HG03060 (cell line): ENCODE data around the gene FAM13A.

Experiments
- ATAC-seq: cut with Tn5 transposase; IDR thresholded peaks from one replicate; pipeline ENCODE4 v1.9.1; 2021; ENCODE audit warnings: low read depth, moderate number of reproducible peaks; ENCODE audit not compliant: unreplicated experiment

The FAM13A gene

DNA sequence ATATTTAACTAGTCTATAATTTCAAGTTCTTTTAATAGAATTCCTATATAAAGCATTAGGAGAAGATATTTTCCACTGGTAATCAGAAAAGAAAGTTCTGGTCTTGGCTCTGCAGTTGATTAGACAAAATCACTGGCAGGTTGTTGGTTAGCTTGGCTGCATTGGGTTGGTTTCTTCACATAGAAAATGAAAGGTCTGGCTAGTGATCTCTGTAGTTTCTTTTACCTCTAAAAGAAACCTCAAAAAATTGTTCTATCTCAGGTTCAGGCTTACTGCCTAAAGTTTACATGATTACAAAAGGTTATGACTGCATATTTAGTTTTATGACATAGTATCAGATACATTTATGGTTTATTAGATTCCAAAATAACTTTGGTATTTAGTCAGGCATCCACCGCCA is 263.5 kb downstream of the FAM13A start:
- peak; percentile 32 for ATAC-seq

DNA sequence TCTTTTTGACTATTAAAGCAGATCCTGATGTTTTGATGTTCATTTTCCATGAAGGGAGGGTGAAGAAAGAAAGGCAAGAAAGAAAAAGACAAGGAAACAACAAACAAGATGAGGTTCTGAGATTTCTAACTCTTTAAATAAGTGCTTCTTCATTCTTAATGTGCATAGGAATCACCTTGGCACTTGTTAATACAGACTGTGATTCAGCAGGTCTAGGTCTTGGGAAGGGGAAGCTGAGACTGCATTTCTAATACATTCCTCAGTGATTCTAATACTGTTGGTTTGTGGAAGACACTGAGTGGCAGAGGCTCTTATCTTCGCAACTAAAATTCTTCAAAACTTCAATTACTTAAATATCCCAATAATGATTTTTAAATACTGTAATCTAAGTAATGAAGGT is 264.2 kb downstream of the FAM13A start:
- ATAC-seq = no peak

DNA sequence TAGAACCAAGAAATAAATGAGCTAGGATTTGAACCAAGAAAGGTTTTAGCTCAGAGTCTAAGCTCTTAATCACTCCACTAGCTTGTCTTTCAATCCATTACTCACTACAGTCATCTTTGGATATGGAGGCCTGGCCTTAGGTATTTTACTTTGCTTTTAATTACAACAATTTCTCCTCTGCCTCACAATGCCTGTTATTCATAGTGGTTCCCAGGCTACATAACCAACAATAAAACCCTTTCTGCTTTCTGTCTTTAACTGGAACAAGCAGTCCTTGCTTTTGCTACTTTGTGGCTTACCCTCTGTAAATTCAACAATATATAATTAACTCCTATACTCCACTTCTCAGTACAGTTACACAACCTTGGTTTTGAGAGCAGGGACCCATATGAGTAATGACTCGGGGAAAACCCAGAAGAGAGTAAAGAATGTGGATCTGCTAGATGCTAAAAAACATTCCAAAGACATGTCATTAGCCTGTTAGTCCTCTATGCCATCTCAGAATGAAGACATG is 264.7 kb downstream of the FAM13A start:
- peak; percentile 69 for ATAC-seq

DNA sequence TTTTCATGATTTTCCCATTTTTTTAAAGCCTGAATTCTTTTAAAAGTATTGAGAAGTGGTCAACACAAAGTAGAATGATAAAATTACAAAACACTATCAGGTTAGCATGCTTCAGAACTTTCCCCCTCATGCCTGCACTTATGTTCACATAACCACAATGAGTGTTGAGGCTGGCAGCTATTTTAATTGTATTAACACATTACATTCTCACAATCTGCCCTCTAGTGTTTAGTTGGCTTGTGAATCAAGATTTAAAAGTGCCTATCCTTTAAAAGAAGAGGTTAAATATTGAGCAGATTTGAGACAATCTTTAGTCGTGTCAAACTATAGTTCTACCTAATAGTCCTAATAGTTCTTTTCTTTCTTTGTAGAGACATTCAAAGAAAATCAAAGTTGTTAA is 265.7 kb downstream of the FAM13A start:
- ATAC-seq = no peak

DNA sequence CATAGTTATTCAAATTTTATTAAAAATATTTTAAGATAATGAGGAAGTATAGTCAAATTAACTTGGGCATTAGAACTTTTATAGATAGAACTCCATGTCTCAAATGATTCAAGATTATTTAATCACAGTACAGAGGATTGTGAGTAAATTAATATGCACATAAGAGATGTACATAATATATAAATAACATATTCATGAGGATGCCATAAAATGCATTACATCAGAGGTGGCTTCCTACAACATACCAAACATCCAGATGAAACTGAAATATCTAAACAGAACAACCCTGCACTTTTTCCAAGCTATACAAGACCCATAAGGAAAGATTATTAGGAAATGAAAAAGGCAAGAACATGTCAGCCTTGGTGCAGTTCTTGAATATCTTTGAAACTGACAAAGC is 268.1 kb downstream of the FAM13A start:
- no peak for ATAC-seq

DNA sequence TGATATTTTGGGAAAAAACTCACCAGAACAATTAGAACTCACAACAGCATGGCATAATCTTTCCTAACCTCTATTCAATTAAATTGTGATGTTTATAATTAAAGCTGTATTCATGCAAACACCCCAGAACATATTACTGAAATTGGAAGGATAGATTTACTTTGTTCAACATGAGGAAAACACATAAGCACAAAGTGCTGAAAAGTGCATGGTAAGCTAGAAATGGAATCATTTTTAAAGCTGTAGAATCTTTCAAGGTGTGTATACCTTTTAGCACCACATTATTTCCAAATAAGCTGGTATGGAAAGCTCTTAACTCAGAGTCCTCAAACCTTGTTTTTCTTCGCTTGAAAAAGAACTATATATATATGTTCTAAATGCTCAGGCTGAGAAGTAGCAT is 268.6 kb downstream of the FAM13A start:
- no peak for ATAC-seq

DNA sequence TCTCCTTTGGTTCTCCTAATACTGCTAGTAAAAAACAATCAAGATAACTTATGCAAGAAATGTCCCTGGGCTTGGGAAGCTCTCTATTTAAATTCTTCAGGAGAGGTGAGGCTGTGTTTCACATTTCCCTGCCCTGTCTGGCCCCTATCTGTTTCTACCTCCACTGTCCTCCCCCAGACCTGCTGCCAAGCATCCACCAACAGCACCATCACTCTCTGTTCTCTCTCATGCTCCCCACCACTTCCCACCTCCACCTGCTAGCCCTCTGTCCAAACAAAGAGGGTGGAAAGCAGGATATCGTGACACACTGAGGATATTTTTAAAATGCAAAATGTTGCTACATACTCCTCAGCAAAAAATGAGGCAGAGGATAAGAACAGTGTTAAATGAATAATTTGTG is 271.0 kb downstream of the FAM13A start:
- no peak for ATAC-seq

DNA sequence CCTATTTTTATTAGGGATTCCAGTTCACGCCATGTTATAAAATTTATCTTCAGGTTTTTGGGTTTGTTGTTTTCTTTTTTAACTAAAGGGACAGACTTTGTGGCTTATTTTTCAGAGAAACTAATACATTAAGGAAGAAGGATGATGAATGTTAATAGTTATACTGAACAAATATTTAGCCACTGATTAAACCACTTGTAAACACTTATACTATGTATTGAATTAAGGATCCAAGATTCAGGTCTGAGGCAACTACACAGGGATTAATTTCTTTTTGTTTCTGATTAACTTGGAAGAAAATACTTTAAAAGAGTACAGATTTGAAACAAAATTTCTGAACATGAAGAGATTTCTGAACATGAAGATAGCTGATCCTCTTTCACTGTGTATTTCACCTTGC is 276.6 kb downstream of the FAM13A start:
- ATAC-seq = no peak

DNA sequence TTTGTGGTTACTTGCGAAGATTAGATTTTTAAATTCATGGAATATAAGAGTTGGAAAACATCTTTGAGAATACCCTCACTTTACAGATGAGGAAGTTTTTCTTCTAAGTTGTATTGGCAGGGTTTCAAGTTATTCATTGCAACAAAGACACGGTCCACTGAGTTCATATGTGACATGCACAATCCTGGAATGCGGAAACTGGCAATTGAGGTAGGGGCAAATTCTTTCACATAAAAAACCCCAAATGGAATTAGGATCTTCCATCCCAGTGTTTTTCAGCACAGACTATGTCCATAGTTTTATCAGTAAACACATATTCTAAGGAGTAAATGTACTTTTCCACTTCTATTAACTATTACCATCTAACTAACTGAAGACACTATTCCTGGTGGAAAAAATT is 277.6 kb downstream of the FAM13A start:
- ATAC-seq = no peak

DNA sequence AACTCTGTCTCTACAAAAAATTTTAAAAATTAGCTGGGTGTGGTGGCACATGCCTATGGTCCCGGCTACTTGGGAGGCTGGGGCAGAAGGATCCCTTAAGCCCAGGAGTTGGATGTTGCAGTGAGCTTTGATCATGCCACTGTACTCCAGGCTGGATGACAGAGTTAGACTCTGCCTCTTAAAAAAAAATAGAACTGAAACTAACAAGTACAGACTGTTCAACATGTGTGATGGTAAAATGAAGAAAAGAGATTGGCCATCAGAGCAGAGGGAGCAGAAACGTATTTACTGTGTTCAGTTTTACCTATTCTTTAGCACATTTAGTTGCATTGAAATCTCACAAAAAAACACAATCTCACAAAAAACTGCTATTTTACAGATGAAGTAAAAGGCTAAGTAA is 281.5 kb downstream of the FAM13A start:
- no peak for ATAC-seq

DNA sequence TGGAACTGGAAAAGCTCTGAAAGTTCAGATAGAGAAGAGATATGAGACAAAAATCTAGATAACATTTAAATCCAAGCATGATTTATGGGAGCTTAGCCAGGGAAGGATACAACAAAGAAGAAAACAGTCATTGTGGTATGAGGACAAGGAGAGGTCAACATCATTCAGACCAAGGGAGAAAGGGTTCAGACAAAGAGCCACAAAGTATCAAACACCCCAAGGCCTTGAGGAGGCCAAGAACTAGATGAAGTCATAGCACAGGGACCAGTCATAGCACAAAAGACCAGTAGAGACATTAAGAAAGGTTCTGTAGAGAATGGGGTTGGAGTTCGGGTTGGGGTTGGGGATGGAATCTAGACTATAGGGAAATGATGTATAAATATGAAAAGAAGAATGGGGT is 282.0 kb downstream of the FAM13A start:
- ATAC-seq = no peak

DNA sequence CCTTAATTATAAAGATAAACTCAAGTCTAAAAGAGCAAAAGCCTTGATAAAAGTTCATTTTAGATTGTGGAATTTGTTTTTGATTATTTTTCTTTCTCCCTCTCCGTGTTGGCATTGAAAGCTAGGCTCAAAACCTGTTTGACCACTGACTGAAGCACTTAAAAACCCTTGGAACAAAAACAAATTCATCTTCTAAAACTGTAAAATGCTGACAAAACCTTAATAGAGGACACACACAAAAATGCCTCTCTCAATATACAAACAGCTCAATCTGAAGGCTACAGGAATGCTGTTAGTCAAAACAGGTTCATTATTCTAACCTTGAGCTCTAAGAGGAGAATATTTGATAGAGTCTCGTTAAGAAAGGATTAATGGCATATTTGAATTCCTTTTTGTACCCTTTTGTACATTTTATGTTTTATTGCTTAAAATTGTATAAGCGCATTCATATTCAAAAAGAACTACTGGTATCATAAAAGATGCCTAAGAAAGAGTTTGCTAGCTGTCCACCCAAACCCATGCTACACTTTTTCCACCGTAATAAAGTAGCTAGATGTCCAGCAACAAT is 285.0 kb downstream of the FAM13A start:
- ATAC-seq = no peak

DNA sequence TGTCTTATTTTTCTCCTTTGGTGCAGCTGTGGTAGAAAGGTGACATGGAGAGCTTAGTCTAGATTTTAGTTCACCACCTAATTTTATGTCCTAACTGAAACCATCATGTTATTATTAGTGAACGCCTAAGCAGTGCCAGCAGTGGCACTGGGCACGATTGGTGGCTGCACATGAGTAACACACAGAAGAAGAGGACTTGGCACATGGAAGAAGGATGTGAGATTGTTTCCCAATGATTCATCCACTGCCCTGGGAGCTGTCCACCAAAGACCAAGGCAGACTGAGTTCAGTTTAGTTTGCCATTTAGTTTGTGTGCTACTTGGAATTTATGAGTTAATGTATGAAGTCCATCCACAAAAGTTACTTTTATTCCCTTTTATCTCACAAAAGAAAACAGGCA is 291.3 kb downstream of the FAM13A start:
- no peak for ATAC-seq

DNA sequence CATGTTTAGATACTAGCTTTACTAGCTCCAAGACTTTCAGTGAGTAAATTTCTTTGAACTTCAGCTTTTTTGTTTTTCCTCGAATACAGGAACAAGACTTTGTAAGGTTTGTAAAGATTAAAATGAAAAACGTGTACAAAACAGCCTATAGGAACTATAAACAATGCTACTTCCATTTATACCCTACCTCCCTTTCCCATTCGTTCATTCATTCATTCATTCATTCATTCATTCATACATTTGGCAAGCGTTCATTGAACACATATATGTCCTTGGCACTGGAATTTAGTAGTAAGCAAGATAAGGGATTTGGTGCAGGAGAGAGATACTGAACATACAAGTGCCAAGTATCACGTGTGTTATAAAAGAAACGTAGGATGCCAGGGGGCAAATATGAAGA is 293.9 kb downstream of the FAM13A start:
- no peak for ATAC-seq

DNA sequence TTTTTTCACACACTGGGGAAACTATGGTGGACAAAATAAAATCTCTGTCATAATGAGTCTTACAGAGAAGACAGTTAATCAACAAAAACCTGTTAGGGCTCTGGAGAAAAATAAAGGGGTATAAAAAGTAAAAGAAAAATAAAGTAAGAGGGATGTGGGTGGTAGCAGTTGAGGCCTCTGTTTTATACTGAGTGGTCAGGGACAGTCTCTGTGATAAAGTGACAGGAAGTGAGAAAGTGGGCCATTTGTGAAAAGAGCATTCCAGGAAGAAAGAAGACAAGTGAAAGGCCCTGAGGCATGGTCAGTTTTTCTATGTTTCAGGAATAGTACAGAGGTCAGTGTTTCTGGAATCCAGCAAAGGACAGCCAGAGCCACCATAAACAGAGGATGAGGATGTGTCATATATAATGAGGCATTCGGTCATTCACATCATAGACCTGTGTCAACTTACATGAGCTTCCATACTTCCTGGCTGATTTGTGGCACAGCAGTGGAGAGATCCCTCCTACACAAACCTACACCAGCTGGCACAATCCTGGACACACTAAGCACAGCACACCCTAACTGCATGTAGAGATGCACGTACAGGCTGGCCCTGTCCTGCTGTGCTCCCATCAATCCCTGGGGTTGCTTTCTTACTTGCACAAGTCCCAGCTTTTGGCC is 295.0 kb downstream of the FAM13A start:
- ATAC-seq = no peak

DNA sequence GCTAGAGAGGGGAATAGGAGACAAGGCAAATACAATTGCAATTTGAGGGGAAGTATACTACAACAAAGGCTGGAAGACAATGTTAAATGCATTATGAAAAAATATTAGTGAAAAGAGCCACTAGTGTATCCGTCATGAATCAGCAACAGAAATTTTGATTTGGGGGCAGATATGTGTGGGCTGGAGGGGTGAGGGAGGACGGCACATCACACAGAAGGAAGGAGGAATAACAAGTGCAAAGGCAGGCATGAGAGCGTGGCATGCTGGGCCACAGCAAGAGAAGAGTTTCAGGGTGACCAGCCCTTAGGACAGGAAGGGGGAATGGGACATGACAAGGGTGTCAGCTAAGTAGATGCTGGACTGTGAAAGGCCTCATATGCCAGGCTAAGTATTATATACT is 295.6 kb downstream of the FAM13A start:
- ATAC-seq = no peak

DNA sequence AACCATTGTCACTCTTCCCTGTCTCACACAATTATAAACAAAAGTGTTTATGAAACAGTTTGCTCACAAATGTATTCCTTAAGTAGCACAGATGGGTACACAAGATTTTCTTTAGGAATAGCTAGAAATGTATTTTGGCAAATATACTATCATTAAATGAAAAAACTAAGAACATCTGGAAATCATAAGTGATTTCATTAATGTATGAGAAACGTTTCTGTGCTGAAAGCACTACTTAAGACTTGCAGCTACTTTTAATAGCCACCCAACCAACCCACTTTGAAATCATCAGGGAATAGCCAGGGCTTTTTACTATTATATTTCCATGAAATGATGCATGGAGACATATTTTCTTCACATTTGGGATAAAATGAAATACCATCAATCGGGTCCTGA is 297.1 kb downstream of the FAM13A start:
- ATAC-seq = no peak

DNA sequence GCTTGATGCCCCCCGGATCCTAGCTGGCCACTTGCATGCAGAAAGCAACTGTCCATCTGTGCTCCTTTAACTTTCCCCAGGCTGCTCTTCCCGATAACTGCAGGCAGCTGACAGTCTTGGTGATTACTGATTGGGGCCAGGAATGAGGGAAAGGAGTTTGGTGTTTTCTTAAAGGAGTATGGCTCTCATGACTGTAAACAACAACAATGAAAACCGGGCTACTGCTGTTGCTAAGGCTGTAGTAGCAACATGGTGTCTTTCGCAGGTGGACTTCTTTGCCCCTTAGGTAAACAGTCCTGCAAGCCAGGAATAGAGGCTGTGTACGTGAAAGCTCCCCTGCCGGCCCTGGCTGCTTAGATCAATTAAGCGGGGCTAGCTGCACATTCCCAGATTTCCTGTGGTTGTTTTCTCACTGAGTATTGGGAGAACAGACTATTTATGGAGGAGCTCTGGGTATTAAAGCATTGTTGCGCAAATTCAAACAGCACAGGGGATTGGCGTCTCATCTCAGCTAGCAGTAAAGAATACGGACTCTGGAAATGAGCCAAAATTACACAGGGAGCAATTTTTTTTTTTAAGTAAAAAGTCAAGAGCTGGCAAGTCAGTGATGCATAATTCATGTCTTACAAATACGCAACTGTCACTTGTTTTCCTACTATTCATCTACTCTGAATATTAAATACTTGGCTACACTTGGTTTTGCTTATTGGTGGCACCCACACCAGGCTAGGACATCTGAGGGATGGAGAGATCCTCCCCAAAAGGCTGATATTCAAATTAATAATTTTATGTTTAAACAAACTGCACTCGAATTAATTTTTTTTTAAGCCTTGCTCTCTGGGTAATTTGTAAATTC is 297.7 kb downstream of the FAM13A start:
- ATAC-seq = no peak

DNA sequence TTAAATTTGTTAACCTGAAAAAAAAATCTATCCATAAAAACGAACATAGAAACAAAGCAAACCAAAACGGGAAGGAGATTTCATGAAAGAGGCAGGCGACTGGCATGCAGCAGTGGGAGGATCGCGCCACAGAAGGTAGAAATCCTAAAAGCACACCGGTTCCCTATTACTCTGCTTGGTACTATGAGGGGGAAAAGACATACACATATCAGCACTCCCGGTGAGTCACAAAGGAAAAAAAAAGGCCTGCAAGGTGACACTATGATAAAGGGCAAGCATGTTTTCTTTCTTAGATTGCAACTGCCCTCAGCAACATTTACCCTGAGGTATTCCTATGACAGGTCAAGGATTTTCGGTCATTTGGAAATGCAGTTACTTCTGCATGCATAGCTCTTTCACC is 298.7 kb downstream of the FAM13A start:
- ATAC-seq = no peak

DNA sequence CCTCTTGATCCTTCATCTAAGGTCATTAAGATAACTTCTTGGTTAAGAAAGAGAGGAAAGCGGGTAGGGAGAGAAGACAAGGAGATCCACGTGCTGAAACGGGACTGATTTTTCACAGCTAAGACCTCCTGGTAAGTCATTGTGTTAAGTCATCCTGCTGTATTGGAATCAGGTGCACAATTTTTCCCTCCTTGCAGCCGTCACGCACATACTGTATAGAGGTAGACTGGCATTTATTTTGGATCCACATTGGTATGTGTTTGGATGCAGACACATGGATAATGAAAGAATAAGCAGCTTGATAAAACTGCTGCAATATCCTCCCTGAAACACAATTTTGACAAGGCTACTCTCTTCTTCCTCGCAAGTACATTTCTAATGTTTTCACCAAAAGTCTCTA is 299.2 kb downstream of the FAM13A start:
- ATAC-seq = no peak

DNA sequence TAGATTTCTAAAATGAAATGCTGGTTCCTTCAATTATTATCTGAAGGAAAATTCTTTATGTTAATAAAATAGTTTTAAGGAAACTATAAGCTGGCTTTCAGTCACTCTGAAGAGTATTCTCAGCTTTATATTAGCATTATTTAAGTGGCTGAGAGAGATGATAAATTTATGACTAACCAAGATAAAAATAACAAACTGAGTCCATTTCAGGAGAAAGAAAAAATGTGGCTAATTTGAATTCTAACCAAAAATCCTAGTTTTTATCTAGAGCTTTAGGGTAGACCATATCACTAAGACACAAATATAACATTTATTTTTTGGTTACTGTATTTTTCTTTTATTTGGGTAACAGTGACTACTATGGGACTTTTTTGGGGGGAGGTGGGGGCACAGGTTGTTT is 299.9 kb downstream of the FAM13A start:
- ATAC-seq = no peak

DNA sequence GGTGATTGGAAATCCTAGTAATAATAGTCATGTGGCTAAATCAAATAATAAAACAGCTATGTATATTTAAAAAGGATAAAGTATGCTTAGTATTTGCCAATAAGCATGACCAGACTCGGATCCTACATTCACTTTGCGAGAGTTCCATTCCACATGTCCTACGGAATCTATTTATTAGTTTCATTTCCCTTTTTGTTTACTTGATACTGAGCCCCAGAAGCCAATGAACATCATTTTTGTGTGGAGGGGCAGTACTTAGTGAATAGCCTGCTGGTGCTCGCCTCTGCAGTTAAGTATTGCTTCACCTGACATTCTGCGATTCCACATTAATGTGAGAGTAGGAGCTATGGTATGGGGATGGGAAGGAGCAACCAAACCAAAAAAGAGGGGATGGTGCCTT is 300.8 kb downstream of the FAM13A start:
- ATAC-seq = no peak
